Prostate gland (tissue), 2 donors: Measurements from ENCODE around the gene SMIM29.

Experiments
- POLR2AphosphoS5 ChIP-seq: sonication (generic); formaldehyde crosslinking; IDR thresholded peaks from one replicate; pipeline ENCODE4 v1.6.1; 2017; ENCODE audit warnings: antibody characterized with exemption
- TF ChIP-seq, protein P1 (sequence below), 4 experiments: fragments of 200-600 bp in 2 of 4; fragments of 450-650 bp in 2 of 4; sonication (generic) in 2 of 4; IDR thresholded peaks; 1 replicate in 3 of 4; 2 replicates in 1 of 4; pipeline ENCODE4 v1.5.1; 2016 to 2019; ENCODE audit warnings: antibody characterized with exemption in 4 of 4, mild to moderate bottlenecking in 2 of 4, moderate library complexity in 2 of 4

DNA sequence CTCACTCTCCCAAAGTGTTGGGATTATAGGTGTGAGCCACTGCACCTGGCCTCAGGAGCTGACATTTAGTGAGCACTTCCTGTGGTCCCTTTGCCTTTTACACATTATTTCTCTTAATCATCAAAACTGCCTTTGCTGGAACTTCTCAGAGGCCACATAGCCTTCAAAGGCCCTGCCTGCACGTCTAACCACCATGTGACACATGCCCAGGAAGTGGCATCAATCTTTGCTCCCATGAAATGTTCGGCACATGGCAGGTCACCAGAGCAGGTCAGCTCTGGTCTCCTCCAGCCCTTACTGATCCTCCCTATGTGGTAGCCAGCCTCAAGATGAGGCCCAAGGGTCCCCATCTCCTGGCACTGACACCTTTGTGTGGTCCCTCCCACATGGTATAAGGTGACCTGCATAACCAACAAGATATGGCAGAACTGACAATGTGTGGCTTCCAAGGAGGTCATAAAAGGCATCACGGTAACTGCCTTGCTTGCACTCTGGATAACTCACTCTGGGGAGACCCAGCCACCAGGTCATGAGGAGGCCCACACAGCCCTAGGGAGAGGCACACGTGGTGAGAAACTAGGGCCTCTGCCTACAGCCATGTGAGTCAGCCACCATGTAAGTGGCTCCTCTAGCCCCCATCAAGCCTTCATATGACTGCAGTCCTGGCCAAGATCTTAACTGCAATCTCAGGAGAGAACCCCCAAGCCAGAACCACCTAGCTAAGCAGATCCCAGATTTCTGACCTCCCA lies 40.9 kb downstream of the SMIM29 start:
- no peak for TF ChIP-seq POLR2AphosphoS5
- TF ChIP-seq, protein P1, sequence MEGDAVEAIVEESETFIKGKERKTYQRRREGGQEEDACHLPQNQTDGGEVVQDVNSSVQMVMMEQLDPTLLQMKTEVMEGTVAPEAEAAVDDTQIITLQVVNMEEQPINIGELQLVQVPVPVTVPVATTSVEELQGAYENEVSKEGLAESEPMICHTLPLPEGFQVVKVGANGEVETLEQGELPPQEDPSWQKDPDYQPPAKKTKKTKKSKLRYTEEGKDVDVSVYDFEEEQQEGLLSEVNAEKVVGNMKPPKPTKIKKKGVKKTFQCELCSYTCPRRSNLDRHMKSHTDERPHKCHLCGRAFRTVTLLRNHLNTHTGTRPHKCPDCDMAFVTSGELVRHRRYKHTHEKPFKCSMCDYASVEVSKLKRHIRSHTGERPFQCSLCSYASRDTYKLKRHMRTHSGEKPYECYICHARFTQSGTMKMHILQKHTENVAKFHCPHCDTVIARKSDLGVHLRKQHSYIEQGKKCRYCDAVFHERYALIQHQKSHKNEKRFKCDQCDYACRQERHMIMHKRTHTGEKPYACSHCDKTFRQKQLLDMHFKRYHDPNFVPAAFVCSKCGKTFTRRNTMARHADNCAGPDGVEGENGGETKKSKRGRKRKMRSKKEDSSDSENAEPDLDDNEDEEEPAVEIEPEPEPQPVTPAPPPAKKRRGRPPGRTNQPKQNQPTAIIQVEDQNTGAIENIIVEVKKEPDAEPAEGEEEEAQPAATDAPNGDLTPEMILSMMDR (IDR thresholded peaks at IDR 0.05), result no peak
